Peyer's patch (tissue), 4 donors: ENCODE results near the gene EHBP1.

Experiments used
- CTCF ChIP-seq, 6 experiments: fragments of 450-650 bp in 4 of 6; fragments of 200-600 bp in 2 of 6; sonication (generic) in 1 of 6; IDR thresholded peaks; one replicate each; pipeline ENCODE4 v1.5.1; 2017 to 2019; ENCODE audit warnings: antibody characterized with exemption in 6 of 6, mild to moderate bottlenecking in 3 of 6, moderate library complexity in 1 of 6
- POLR2A ChIP-seq, 2 donors: fragments of 450-650 bp; IDR thresholded peaks; one replicate each; pipeline ENCODE4 v1.5.1; 2017; ENCODE audit warnings: antibody characterized with exemption in 2 of 2, mild to moderate bottlenecking in 2 of 2, moderate library complexity in 2 of 2

- TF ChIP-seq CTCF (IDR thresholded peaks at IDR 0.05): no peak
- no peak for TF ChIP-seq POLR2A (IDR thresholded peaks at IDR 0.05)
Measured at GRCh38 chr2:62760555-62760954, 55.0 kb downstream of the EHBP1 start.
